Upper lobe of left lung (tissue), 6 donors: ENCODE results near the gene KIRREL3. TPM values are rescaled to one million over a fixed set of nuclear protein-coding genes. Genes with fewer than 3 reads are reported as not detected.

Experiments
- ATAC-seq, 2 donors: fragments of 200-7000 bp; cut with Tn5 transposase; one replicate each; pipeline ENCODE4 v1.9.1; 2022; ENCODE audit warnings: mild to moderate bottlenecking in 2 of 2, moderate library complexity in 2 of 2; ENCODE audit not compliant: low FRiP score in 2 of 2
- DNase-seq, 2 donors: peaks; one replicate each; pipeline ENCODE4 v3.0.0-alpha.2; 2019 to 2020
- H3K27ac ChIP-seq, 4 donors: fragments of 200-600 bp; sonication (generic); one replicate each; pipeline ENCODE4 v1.5.1; 2016 to 2019
- H3K27me3 ChIP-seq, 4 donors: fragments of 200-600 bp; sonication (generic); one replicate each; pipeline ENCODE4 v1.5.1; 2017 to 2019
- H3K36me3 ChIP-seq, 4 donors: fragments of 200-600 bp; sonication (generic); one replicate each; pipeline ENCODE4 v1.5.1; 2016 to 2019
- H3K4me1 ChIP-seq, 4 donors: fragments of 200-600 bp; sonication (generic); one replicate each; pipeline ENCODE4 v1.5.1; 2018 to 2019
- H3K4me3 ChIP-seq, 4 donors: fragments of 200-600 bp; sonication (generic); one replicate each; pipeline ENCODE4 v1.5.1; 2017 to 2019; ENCODE audit warnings: mild to moderate bottlenecking in 2 of 4, moderate library complexity in 1 of 4
- H3K9me3 ChIP-seq, 4 donors: fragments of 200-600 bp; sonication (generic); one replicate each; pipeline ENCODE4 v1.5.1; 2018 to 2019
- EP300 ChIP-seq, 4 donors: sonication (generic); formaldehyde crosslinking; IDR thresholded peaks; one replicate each; pipeline ENCODE4 v1.5.1; 2017; ENCODE audit warnings: antibody characterized with exemption in 4 of 4, control low read depth in 2 of 4
- POLR2A ChIP-seq, 4 donors: fragments of 450-650 bp; IDR thresholded peaks; one replicate each; pipeline ENCODE4 v1.5.1; 2016 to 2017; ENCODE audit warnings: antibody characterized with exemption in 4 of 4, mild to moderate bottlenecking in 2 of 4
- POLR2AphosphoS5 ChIP-seq, 2 donors: sonication (generic); formaldehyde crosslinking; IDR thresholded peaks; one replicate each; pipeline ENCODE4 v1.5.1; 2017; ENCODE audit warnings: antibody characterized with exemption in 2 of 2
- WGBS, 2 donors: methylation state at CpG; one replicate each; pipeline ENCODE4 v1.1.5; 2017 to 2018; 5-methylcytosine and 5-hydroxymethylcytosine counted together
- total RNA-seq, 6 donors: library from RNA; depleted of rRNA in 4 of 6; stranded (reverse); fragments of >200 nt in 4 of 6; gene quantifications; one replicate each; pipeline versions ENCODE4 v1.1.0 to v1.2.1, GENCODE V29; 2016 to 2021
- TF ChIP-seq, protein P1 (sequence below), 6 experiments: fragments of 450-650 bp in 4 of 6; fragments of 200-600 bp in 2 of 6; sonication (generic) in 2 of 6; IDR thresholded peaks; one replicate each; pipeline ENCODE4 v1.5.1; 2016 to 2019; ENCODE audit warnings: antibody characterized with exemption in 6 of 6
- donor health status: DM: no; HTN: no; CAD: no; lungs with moderate emphysema.
- donor health status: DM: no; HTN: yes; CAD: no; lungs with severe emphysema.

The KIRREL3 gene
- total RNA-seq, 6 donors from 2014 or later: 0.22 to 0.24 TPM; not detected in 4

DNA sequence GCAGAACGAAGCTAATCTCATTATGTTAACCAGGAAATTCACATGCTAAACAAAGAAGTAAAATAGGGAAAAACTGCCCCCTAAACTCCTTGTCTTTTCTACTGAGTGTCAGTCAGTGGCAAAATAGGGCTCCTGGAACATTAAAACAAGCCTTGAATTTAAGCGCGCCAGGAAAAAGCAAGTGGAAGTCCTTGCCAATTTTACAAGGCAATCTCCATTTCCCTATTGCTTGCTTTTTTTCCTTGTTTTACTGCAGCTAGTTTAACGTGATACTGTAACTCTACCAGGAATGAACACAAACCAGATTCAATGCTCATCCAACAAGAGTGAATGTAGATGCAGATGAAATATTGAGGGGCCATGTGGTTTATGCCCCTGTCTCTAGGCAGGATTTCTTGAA is 28.1 kb upstream of the KIRREL3 start:
- no peak for TF ChIP-seq POLR2A (IDR thresholded peaks at IDR 0.05)
- TF ChIP-seq, protein P1, sequence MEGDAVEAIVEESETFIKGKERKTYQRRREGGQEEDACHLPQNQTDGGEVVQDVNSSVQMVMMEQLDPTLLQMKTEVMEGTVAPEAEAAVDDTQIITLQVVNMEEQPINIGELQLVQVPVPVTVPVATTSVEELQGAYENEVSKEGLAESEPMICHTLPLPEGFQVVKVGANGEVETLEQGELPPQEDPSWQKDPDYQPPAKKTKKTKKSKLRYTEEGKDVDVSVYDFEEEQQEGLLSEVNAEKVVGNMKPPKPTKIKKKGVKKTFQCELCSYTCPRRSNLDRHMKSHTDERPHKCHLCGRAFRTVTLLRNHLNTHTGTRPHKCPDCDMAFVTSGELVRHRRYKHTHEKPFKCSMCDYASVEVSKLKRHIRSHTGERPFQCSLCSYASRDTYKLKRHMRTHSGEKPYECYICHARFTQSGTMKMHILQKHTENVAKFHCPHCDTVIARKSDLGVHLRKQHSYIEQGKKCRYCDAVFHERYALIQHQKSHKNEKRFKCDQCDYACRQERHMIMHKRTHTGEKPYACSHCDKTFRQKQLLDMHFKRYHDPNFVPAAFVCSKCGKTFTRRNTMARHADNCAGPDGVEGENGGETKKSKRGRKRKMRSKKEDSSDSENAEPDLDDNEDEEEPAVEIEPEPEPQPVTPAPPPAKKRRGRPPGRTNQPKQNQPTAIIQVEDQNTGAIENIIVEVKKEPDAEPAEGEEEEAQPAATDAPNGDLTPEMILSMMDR (IDR thresholded peaks at IDR 0.05): no peak
- no peak for TF ChIP-seq EP300 (IDR thresholded peaks at IDR 0.05)
- Histone ChIP-seq H3K27me3 (no peaks in the 10 kb centered on the region), H3K36me3 (no peaks in the 10 kb centered on the region), H3K4me3 (no peak overlapping the region), H3K27ac (no peak overlapping the region), H3K9me3 (no peaks in the 10 kb centered on the region), H3K4me1 (no peaks in the 10 kb centered on the region)
- DNase-seq (no peak), ATAC-seq (no peak)
- 66 to 69% methylated on average over 4 of the region's 4 CpGs for WGBS, 2 donors

DNA sequence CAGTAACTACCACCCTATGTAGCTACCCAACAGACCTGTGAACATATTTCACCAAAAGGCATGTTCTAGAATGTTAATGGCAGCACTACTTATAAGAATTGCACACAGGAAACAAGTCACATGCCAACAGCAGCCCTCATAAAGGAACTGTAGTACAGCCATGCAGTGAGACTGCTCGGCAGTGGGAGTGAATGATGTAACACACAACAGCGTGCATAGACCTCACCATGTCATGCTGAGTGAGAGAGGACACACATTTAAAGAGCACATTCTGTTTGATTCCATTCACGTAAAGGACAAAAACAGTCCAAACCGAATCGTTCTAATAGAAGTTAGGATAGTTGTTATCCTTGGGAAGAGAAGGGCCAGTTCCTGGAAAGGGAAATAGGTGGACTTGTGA is 27.2 kb upstream of the KIRREL3 start:
- H3K27me3 ChIP-seq: no peaks in the 10 kb centered on the region
- no peaks in the 10 kb centered on the region for H3K4me1 ChIP-seq
- WGBS, 2 donors: 76 to 80% methylated on average over 5 of the region's 5 CpGs
- no peaks in the 10 kb centered on the region for H3K9me3 ChIP-seq
- no peaks in the 10 kb centered on the region for H3K36me3 ChIP-seq
- DNase-seq (no peak), ATAC-seq (no peak)
- H3K4me3 ChIP-seq: no peak overlapping the region
- TF ChIP-seq POLR2AphosphoS5 (IDR thresholded peaks at IDR 0.05) (no peak), EP300 (IDR thresholded peaks at IDR 0.05) (no peak), POLR2A (IDR thresholded peaks at IDR 0.05) (no peak)
- TF ChIP-seq, protein P1 (IDR thresholded peaks at IDR 0.05): no peak
- no peak overlapping the region for H3K27ac ChIP-seq

DNA sequence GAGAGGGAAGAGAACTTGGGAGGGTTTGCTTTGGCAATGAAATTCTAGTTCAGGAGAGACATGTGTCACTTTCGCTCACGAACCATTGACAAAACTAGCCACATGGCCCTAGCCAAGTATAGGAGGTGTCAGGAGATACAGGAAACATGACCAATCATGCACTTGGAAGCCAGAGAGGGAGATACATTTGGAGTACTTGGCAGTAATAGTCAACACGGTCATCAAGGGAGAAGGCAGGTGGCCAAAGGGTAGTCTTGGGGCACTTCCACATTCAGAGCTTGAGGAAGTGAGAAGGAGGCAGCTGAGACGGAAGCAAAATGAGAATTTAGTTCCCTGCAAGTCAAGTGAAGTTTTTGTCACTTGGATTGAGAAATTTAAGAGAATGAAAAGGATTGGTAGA is 26.4 kb upstream of the KIRREL3 start:
- Histone ChIP-seq H3K9me3 (no peaks in the 10 kb centered on the region), H3K27ac (no peak overlapping the region), H3K4me3 (no peak overlapping the region), H3K36me3 (no peaks in the 10 kb centered on the region), H3K4me1 (no peaks in the 10 kb centered on the region), H3K27me3 (no peaks in the 10 kb centered on the region)
- TF ChIP-seq POLR2A (IDR thresholded peaks at IDR 0.05): no peak
- TF ChIP-seq POLR2AphosphoS5 (IDR thresholded peaks at IDR 0.05): no peak
- TF ChIP-seq, protein P1 (IDR thresholded peaks at IDR 0.05): no peak
- no peak for TF ChIP-seq EP300 (IDR thresholded peaks at IDR 0.05)
- WGBS, 2 donors: 62 to 71% methylated on average over 4 of the region's 4 CpGs
- DNase-seq (no peak), ATAC-seq (no peak)

DNA sequence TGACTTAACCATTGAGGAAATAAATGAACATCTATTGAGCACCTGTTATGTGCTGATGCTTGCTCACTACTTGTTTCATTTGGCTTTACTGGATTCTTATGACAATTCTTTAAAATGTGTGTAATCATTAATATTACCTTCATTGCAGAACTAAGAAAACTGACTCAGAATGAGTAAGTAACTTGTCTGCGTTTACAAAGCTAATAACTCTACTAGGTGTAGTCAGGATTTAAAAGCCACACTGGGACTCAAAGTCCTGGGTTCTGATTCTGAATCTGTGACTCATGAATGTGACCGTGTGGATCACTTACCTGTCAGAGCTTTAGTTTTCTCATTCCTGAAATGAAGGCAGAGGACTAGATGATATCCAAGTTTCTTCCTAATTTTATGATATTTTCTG is 23.4 kb upstream of the KIRREL3 start:
- WGBS, 2 donors: 82 to 86% methylated on average over 2 of the region's 2 CpGs
- TF ChIP-seq EP300 (IDR thresholded peaks at IDR 0.05) (no peak), POLR2AphosphoS5 (IDR thresholded peaks at IDR 0.05) (no peak), POLR2A (IDR thresholded peaks at IDR 0.05) (no peak)
- TF ChIP-seq, protein P1 (IDR thresholded peaks at IDR 0.05): no peak
- DNase-seq (no peak), ATAC-seq (no peak)
- H3K9me3 ChIP-seq: no peaks in the 10 kb centered on the region
- no peaks in the 10 kb centered on the region for H3K36me3 ChIP-seq
- no peak overlapping the region for H3K4me3 ChIP-seq
- no peaks in the 10 kb centered on the region for H3K27me3 ChIP-seq
- no peaks in the 10 kb centered on the region for H3K4me1 ChIP-seq
- no peak overlapping the region for H3K27ac ChIP-seq

DNA sequence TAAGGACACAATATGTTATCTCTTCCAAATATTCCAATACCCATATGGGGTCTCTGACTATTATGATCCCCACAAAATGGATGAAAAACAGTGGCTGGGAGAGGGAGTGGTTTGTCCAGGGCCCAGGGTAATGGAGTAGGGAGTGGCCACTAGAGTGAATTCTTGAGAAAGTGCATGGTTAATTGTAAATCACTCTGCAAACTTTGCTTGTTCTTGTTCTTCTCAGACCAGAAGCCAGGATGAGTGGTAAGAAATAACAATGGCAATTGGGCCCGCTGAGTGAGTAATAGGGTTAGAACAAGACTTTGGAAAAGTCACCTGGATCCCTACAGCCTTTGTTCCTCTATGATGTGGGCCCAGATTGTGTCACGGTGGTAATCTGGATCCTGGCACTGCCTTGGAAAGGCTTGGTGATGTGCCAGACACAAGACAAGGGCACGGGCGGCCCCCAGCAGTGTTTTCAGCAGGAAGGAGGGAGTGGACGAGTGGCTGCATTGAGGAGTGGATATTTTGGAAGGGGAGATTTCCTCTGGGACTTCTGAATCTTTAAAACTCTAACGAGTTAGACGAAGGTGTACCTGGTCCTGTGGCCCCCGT is 18.2 kb upstream of the KIRREL3 start:
- H3K9me3 ChIP-seq: no peaks in the 10 kb centered on the region
- H3K4me3 ChIP-seq: no peak overlapping the region
- H3K27ac ChIP-seq: no peak overlapping the region
- 76 to 85% methylated on average over 8 of the region's 8 CpGs for WGBS, 2 donors
- ATAC-seq (no peak), DNase-seq (no peak)
- TF ChIP-seq POLR2AphosphoS5 (IDR thresholded peaks at IDR 0.05): no peak
- TF ChIP-seq POLR2A (IDR thresholded peaks at IDR 0.05): no peak
- no peak for TF ChIP-seq EP300 (IDR thresholded peaks at IDR 0.05)
- TF ChIP-seq, protein P1 (IDR thresholded peaks at IDR 0.05): no peak
- H3K27me3 ChIP-seq: no peaks in the 10 kb centered on the region
- H3K36me3 ChIP-seq: no peaks in the 10 kb centered on the region
- H3K4me1 ChIP-seq: no peaks in the 10 kb centered on the region
